HCT116 (cell line): ENCODE results near the gene CSTPP1.

Experiments used
- EZH2 ChIP-seq: fragments of 200-600 bp; sonication (generic); IDR thresholded peaks from 2 replicates; pipeline ENCODE4 v1.6.1; 2017; ENCODE audit warnings: antibody characterized with exemption, mixed run types
- EZH2phosphoT487 ChIP-seq: fragments of 200-600 bp; IDR thresholded peaks from 2 replicates; pipeline ENCODE4 v1.6.1; 2018; ENCODE audit warnings: antibody characterized with exemption, borderline replicate concordance
- JUND ChIP-seq: IDR thresholded peaks from 2 replicates; pipeline ENCODE4 v1.6.1; 2012
- SP1 ChIP-seq: IDR thresholded peaks from 2 replicates; pipeline ENCODE4 v1.6.1; 2012; ENCODE audit warnings: low read depth
- YY1 ChIP-seq: IDR thresholded peaks from 2 replicates; pipeline ENCODE4 v1.6.1; 2011; ENCODE audit warnings: low read length, low read depth, moderate library complexity, mild to moderate bottlenecking; ENCODE audit not compliant: insufficient replicate concordance; ENCODE audit errors: extremely low read depth
- ZFX ChIP-seq: fragments of 450-650 bp; IDR thresholded peaks from 2 replicates; pipeline ENCODE4 v1.6.1; 2017
- TF ChIP-seq, protein P1 (sequence below), 3 experiments: fragments of 200-600 bp in 1 of 3; sonication (generic) in 1 of 3; IDR thresholded peaks in 2 of 3; conservative IDR thresholded peaks in 1 of 3; 2 replicates each; pipeline ENCODE4 v1.5.1; 2012 to 2017; ENCODE audit warnings: low read depth in 2 of 3, low read length in 2 of 3, antibody characterized with exemption in 1 of 3, borderline replicate concordance in 1 of 3, control low read depth in 1 of 3, mild to moderate bottlenecking in 1 of 3, mixed read lengths in 1 of 3, mixed run types in 1 of 3, moderate library complexity in 1 of 3; ENCODE audit not compliant: insufficient read depth in 1 of 3
- TF ChIP-seq, protein P2 (sequence below): IDR thresholded peaks from 2 replicates; pipeline ENCODE4 v1.6.1; 2012

DNA sequence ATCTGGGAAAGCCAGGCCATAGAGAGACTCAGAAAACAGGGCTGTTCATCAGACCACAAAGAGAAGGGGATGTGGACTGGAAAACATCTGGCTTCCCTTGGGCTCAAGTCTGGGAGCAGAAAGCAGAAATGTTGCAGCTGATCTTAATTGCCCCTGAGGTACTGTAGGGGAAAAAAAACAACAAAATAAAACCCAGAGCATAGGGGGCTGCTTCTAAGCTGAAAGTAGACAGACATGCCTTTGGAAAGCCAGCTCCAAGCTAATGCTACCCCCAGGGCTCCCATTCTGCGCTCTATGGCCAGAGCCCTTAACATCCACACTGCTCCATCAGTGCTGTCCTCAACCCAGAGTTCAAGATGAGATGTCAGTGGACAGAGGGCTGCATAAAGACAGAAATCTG is 251.7 kb downstream of the CSTPP1 start:
- TF ChIP-seq, protein P1, sequence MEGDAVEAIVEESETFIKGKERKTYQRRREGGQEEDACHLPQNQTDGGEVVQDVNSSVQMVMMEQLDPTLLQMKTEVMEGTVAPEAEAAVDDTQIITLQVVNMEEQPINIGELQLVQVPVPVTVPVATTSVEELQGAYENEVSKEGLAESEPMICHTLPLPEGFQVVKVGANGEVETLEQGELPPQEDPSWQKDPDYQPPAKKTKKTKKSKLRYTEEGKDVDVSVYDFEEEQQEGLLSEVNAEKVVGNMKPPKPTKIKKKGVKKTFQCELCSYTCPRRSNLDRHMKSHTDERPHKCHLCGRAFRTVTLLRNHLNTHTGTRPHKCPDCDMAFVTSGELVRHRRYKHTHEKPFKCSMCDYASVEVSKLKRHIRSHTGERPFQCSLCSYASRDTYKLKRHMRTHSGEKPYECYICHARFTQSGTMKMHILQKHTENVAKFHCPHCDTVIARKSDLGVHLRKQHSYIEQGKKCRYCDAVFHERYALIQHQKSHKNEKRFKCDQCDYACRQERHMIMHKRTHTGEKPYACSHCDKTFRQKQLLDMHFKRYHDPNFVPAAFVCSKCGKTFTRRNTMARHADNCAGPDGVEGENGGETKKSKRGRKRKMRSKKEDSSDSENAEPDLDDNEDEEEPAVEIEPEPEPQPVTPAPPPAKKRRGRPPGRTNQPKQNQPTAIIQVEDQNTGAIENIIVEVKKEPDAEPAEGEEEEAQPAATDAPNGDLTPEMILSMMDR (IDR thresholded peaks at IDR 0.05 in 2 of 3, conservative IDR thresholded peaks at IDR 0.05 in 1 of 3; ENCODE audit: borderline replicate concordance in 1 of 3, insufficient read depth in 1 of 3, low read depth in 2 of 3, low read length in 2 of 3), result no peak
- TF ChIP-seq JUND (no peak), YY1 (no peak), EZH2 (no peak), EZH2phosphoT487 (no peak), ZFX (no peak), SP1 (no peak)
- TF ChIP-seq, protein P2, sequence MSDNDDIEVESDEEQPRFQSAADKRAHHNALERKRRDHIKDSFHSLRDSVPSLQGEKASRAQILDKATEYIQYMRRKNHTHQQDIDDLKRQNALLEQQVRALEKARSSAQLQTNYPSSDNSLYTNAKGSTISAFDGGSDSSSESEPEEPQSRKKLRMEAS, result no peak
